ENCODE data around the gene STAG2.

The STAG2 gene

DNA sequence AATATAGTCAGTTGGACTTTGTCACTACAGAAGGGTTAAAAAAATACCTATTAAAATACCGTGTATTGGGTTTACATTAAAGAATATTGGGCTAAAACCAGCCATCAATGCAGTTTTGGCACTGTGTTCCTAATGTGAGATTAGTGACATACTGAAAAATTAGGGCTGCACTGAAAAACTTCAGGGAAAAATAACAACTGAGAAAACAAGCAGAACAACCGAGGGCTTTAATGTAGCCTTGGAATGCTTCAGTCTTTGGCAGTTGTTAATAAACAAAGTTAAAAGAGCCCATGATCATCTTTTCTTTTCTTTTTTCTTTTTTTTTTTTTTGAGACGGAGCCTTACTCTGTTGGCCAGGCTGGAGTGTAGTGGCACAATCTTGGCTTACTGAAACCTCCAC, 12.4 kb downstream of the STAG2 start:
- in situ Hi-C loops (cut with MboI; ENCODE audit: low sequenced_read_pairs) = no loop called here

DNA sequence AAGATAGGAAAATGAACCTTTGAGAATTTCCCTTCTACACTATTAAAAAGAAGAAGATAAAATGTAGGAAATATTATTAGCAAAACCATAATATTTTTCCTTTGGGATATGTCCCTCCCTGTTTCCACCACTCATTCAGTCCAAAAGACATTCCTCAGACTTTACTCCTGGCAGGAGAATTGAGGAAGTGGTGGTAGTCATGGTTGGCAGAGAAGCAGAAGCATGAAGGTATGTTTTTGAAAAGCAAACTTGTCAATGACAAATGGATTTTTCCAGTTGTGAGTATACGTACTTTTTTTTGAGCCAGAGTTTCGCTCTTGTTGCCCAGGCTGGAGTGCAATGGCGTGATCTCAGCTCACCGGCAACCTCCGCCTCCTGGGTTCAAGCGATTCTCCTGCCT, 13.7 kb downstream of the STAG2 start:
- in situ Hi-C loops (cut with MboI; ENCODE audit: low sequenced_read_pairs) = no loop called here

DNA sequence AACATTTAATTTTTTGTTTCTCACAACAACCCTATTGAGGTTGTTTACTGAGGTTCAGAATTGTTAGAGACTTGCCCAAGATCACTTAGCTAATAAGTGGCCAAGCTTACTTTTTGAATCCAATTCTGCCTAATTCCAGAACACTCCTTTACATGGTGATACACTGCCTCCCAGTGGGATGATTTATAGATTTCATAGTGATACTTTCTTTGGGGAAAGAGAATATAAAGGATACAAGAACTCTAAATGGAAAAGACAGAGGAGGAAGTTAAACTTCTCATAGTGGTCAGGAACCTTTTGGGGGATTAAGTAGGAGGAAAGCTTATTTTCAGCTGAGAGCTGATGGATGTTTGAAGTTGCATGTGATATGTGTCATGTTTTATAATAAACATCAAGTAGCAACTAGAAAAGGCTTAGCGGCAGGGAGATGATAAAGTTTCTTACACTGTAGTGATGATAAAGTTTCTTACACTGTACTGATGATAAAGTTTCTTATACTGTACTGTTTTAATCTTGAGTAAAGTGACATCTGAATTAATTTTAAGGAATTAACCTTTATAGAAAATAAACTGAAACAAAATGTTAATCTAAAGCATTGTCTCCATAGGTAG, 15.3 kb downstream of the STAG2 start:
- in situ Hi-C loops (cut with MboI; ENCODE audit: low sequenced_read_pairs) = no loop called here

DNA sequence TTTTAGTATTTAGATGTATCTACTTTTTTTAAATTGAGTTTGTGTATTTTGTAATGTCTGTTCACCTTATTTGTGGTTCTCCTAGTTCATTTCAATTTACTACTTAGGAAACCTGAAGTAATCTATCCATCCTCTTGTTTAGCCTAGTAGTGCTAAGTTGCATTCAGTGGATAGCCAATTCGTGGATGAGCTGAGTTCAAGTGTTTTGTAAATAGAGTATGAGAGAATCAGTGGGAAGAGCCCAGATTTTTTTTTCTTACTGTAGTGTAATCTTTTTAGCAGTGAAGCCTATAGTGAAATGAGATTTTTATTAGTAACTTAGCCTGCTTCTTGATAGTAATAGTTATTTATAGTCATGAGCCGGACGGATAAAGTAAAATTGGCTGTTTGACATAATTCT, 21.7 kb downstream of the STAG2 start:
- in situ Hi-C loops (cut with MboI; ENCODE audit: low sequenced_read_pairs) = no loop called here

DNA sequence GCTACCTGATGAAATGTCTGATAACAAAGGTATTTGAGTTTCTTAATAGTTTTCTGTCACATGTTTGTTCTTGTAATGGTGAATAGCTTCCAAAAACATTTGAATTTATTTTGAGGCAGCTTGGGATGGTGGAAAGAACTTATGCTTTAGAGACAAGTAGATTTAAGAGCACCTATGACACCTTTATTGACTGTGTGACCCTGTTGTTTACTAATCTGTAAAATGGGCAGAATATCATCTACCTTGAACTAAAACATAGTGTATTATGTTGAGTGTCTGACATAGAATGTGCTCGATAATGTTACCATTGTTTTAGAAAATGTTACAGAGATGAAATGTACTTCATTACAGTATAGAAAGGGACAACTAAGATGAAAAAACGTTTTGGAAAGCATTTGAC, 24.9 kb downstream of the STAG2 start:
- in situ Hi-C loops (cut with MboI; ENCODE audit: low sequenced_read_pairs) = no loop called here

DNA sequence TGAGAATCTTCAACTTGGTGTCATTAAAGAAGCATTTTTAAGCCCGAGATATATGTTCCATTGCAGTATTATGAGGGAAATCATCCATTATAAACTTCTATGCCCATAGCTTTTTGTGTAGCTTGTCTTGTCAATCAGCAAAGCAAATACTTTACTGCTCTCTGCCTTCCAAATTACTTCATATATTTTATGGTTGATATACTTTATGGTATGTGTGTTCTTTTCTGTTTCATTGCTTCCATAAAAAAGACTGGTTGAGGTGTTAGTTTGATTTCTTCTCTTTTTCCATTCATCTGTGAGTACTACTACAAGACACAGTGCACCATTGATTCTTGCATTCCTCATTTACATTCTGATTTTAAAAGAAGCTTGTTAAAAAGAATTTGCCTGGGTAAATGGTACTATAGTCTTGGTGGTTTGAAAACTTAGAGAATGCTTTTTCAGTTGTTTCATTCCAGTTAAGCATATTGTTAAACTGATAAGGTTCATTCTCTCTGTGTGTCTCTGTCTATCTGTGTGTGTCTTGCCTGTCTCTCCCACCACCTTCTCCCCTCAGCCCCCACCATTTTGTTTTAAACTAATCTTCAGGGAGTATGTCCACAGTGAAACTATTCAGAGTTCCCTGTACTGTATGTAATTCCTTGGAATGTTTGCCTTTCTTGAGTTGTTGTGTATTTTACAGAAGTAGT, 27.1 kb downstream of the STAG2 start:
- in situ Hi-C loops (cut with MboI; ENCODE audit: low sequenced_read_pairs) = no loop called here

DNA sequence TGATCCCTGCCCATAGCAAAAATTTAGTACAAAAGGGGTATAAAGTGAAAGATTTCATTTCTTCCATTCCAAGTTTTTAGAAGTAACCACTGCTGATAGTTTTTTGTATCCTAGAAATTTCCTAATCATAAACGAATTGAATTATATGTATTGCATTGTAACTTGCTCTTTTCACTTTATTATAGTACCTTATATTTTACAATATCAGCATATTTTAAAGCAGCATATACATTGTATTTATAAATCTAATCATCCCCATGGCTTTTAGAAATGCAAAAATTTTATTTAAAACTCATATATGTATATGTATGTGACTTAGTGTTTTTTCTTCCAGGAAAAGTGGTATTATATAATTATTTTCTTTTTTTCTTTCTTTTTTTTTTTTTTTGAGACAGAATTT, 27.7 kb downstream of the STAG2 start:
- in situ Hi-C loops (cut with MboI; ENCODE audit: low sequenced_read_pairs) = no loop called here

DNA sequence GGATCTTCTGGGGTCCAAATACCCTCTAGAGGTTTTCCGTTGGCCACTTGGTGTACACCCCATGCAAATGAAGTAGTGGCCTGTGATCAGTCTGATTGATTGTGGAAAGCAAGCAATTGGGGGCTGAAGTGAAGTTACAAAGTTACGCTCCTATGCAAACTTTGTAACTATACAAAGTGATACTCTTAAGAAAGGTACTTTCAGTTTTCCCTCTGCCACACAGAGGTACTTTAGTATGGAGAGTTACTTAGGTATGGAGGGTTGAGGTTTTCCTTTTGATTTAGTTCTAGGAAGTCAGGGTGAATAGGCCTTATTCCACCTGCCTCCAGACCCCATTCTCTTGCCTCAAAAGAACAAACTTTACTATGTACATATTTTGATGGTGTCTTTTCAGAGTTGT, 28.7 kb downstream of the STAG2 start:
- in situ Hi-C loops (cut with MboI; ENCODE audit: low sequenced_read_pairs) = no loop called here

DNA sequence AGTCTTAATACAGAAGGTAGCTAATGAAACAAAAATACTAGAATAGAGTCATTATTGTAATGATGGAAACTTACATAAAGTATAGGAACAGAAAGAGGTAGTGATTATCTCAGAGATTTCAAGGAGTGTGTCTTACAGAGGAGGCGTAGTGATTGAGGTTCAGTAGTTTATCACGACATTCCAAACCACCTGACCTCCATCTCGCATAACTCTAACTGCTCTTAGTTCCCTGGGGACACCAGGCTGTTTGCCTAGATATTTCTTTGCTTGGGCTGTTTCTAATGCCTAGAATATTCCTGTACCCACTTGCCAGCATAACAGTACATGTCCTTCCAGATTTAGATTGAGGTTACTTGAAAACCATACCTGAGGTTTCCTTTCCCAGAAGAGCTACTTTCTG, 29.1 kb downstream of the STAG2 start:
- in situ Hi-C loops (cut with MboI; ENCODE audit: low sequenced_read_pairs) = no loop called here

DNA sequence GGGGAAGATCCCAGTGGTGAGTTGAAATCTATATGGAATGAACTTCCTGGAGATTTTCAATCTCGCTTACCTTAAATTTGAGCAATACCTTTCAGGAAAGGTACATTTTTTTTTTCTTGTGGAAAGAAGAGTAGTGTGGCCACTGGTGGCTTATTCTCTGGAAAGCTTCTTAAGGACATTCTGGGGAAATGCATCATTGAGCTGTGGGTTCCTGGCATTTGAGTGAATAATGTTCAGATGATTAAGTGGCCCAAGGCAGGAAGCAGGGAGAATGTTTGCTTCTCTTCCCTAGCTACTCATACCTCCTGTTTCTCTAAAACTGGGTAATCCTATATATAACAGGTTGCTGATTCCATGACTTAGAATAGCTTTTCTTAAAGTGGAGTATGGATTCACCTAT, 31.8 kb downstream of the STAG2 start:
- in situ Hi-C loops (cut with MboI; ENCODE audit: low sequenced_read_pairs) = no loop called here

DNA sequence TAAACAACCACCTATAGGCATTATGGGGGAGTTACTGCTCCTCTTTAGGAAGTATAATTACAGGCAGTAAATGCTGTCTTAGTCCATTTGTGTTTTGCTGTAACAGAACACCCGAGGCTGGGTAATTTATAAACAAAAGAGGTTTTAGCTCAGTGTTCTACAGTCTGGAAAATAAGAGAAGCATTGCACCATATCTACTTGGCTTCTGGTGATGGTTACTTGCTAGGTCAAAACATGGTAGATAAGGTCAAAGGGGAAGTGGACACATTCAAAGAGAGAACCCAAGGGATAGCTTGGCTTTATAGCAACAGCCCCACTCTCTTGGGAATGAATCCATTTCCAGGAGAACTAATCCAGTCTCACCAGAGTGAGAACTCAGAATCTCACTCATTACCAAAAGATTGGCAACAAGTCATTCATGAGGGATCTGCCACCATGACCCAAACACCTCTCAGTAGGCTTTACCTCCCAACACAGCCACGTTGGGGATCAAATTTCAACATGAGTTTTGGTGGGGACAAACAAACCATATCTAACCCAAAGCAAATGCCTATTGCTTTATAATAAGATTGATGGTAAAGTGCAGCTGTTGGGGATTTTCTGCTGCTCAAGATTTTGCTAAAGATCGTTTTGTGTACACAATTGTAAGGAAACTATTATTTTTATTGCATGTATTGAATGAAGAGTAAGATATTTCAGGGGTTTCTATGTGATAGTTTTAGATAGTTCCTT, 32.6 kb downstream of the STAG2 start:
- in situ Hi-C loops (cut with MboI; ENCODE audit: low sequenced_read_pairs) = no loop called here

DNA sequence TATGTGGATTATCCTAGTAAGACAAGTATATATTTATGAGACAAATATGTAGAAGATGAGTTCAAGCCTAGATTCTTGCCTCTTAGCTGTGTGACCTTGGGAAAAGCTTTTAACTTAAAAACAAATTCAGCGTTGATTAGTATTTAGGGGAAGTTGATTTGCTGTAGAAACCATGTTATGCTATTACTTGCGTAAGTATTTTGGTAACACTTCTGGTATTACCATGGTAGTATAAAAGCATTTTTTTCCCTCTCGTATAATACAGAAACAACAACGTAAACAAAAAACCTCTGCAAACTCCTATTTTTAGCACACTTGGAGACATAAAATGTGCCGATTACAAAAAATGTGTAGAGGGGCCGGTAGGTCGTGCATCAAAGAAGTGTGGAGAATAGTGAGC, 33.2 kb downstream of the STAG2 start:
- in situ Hi-C loops (cut with MboI; ENCODE audit: low sequenced_read_pairs) = no loop called here

DNA sequence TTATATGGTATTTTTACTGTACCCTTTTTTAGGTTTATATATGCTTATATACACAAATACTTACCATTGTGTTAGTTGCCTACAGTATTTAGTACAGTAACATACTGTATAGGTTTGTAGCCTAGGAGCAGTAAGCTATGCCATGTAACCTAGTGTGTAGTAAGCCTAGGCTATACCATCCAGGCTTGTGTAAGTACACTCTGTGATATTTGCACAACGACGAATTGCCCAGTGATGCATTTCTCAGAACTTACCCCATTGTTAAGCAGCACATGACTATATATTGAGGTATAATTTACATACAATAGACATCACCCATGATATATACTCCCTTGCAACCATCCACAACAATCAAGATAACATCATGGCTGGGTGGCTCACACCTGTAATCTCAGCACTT, 40.1 kb downstream of the STAG2 start:
- in situ Hi-C loops (cut with MboI; ENCODE audit: low sequenced_read_pairs) = no loop called here

DNA sequence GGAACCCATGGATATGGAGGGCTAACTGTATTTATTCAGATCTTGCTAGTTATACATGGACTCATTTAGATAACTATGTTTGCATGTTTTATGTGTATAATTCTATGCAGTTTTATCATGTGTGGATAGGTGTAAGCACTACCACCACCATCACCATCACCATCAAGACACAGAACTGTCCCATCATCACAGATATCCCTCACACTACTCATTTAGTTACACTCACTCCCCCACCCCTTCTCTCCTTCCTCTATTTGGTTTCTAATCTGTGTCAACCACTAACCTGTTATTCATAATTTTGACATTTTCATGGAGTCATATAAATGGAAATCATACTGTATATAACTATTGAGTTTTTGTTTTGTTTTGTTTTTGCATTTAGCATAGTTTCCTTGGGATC, 43.7 kb downstream of the STAG2 start:
- in situ Hi-C loops (cut with MboI; ENCODE audit: low sequenced_read_pairs) = no loop called here

DNA sequence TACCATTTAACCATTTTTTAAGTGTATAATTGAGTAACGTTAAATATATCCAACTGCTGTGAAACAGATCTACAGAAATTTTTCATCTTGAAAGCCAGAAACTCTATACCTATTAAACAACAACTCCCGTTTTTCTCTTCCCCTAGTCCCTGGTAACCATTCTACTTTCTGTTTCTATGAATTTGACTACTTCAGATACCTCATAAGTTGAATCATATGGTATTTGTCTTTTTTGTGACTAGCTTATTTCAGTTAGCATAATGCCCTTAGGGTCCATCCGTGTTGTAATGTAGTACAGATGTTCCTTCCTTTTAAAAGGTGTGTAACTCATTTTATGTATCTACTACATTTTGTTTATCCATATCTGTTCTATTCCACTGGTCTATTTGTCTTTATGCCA, 48.7 kb downstream of the STAG2 start:
- in situ Hi-C loops (cut with MboI; ENCODE audit: low sequenced_read_pairs) = no loop called here

DNA sequence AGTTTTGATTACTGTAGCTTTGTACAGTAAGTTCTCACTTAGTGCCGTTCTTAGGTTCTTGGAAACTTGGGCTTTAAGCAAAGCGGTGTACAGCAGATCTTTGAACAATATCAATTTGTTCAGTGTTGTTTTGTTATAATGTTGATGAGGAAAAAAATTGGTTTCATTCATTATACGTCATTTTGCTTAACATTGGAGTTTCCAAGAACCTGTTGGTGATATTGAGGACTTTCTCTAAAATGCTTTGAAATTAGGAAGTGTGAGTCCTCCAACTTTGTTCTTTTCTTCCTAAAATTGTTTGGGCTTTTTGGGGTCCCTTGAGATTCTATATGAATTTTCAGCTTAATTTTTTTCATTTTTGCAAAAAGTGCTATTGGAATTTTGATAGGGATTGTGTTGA, 49.1 kb downstream of the STAG2 start:
- in situ Hi-C loops (cut with MboI; ENCODE audit: low sequenced_read_pairs) = no loop called here

DNA sequence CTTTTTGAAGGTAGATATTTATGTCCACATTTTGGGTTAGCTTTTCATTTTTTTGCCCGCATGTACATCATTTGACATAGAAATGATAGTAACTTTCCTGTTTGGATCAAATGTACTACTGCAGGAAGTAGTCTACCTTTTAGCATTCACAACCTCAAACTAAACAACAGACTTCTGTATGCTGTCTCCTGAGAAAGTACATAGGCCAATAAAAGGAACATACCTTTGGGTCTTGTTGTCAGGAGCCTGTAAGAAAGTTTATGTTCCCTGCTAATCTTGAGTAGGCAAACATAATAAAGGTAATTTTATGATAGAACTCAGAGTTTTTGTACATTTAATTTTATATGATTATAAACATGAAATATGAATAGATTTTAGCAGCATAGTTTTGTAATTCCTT, 54.2 kb downstream of the STAG2 start:
- in situ Hi-C loops (cut with MboI; ENCODE audit: low sequenced_read_pairs) = no loop called here

DNA sequence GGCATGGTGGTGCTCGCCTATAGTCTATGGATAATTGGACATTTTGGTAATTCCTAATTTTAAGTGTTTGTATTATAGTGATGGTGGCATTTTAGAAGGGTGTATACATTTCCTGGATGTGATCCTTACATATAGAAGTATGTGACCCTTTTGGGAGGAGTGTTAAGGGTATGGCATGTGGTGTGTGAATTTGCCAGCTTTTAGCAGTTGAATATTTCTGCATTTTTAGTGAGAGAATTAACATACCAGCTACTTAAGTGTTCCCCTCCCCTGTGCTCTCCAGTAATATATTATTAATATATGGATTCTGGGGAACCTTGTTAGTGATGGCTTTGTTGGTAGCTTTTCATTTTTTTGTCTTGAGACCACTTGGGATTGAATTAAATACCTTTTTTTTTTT, 55.3 kb downstream of the STAG2 start:
- in situ Hi-C loops (cut with MboI; ENCODE audit: low sequenced_read_pairs) = no loop called here

DNA sequence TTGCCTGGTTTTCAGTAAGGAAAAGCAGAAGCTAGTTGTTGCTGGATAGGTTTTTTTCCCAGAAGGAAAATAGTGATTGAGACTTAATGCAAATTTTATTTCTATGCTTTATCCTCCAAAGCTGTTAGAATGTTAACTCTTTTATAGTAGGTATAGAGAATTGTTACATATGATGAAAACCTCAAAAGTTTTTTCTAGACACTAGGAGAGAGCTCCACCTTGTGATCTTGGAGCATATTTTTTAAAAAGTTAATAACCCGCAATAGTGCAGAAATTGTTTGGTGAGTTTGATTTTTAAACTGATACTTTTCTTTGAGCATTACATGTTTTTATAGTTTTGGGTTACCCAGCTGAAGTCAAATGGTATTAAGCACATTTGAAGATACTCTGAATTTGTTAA, 56.5 kb downstream of the STAG2 start:
- in situ Hi-C loops (cut with MboI; ENCODE audit: low sequenced_read_pairs) = no loop called here

DNA sequence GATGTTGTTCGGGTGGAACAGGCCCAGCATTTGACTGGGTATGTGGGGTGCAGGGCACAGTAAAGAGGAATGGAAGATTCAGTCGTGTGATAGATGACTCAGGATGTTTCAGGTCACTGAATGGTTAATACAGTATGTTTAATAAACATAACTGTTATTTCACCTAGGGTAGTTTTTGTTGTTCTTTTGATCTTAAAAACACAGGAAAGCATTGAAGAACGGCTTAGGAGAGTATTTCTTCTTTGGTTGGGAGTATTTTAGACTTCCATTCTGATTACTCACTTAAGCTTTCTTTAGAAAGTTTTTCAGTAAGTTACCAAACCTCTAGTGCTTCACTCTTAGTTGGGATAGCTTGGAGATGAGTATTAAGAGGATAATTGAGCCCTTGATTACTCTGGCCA, 62.3 kb downstream of the STAG2 start:
- in situ Hi-C loops (cut with MboI; ENCODE audit: low sequenced_read_pairs) = no loop called here

DNA sequence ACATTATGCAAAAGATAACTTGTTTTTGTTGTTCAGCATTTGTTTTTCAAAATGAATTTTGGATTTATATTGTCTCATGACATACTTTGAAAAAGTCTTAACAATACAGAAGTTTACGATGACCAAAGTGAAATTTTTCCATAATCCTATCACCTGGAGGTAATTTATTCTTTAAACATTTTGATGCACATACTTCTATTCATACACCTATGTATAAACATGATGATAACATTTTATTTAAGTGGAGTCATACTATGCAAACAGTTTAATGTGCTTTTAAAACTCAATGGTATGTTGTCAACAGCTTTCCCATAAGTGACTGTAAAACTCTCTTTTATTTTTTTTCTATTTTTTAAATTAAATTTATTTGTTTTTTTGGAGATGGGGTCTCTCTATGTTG, 65.0 kb downstream of the STAG2 start:
- in situ Hi-C loops (cut with MboI; ENCODE audit: low sequenced_read_pairs) = no loop called here

DNA sequence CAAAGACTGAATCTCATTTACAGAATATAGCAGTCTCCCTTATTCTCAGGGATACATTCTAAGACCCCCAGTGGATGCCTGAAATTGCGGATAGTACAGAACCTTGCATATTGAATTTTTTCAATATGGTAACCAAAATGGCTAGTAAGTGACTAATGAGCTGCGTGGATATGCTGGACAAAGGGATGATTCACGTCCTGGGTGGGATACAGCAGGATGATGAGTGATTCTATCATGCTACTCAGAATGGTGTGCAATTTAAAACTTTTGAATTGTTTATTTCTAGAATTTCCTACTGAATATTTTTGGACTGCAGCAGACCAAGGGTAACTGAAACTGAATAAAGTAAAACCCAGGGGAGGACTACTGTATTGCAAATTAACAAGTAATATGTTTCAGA, 66.7 kb downstream of the STAG2 start:
- in situ Hi-C loops (cut with MboI; ENCODE audit: low sequenced_read_pairs) = no loop called here
